Spinal cord (tissue), 10 donors: ENCODE results near the gene UBE3B. TPM values are rescaled to one million over a fixed set of nuclear protein-coding genes. Genes with fewer than 3 reads are reported as not detected.

Source experiments
- DNase-seq, 6 donors: peaks; one replicate each; pipeline versions ENCODE4 v3.0.0 to v3.0.0-alpha.2; 2013 to 2015; ENCODE audit warnings: low spot score in 6 of 6, low read depth in 4 of 6
- H3K27ac ChIP-seq: one replicate; pipeline ENCODE4 v1.5.1; 2013; ENCODE audit warnings: low read depth, low read length, control low read depth
- H3K27me3 ChIP-seq: one replicate; pipeline ENCODE4 v1.6.1; 2013; ENCODE audit warnings: low read length; ENCODE audit not compliant: control insufficient read depth, insufficient read depth
- H3K36me3 ChIP-seq: one replicate; pipeline ENCODE4 v1.6.1; 2013; ENCODE audit warnings: low read length; ENCODE audit not compliant: control insufficient read depth, insufficient read depth
- H3K4me1 ChIP-seq: one replicate; pipeline ENCODE4 v1.6.1; 2013; ENCODE audit warnings: low read length; ENCODE audit not compliant: control insufficient read depth, insufficient read depth
- H3K4me3 ChIP-seq: one replicate; pipeline ENCODE4 v1.5.1; 2013; ENCODE audit warnings: low read depth, low read length, control low read depth
- H3K9me3 ChIP-seq: one replicate; pipeline ENCODE4 v1.6.1; 2013; ENCODE audit warnings: low read length; ENCODE audit not compliant: control insufficient read depth, insufficient read depth
- WGBS: methylation state at CpG from one replicate; pipeline ENCODE4 v1.1.5; 2013; ENCODE audit warnings: missing lambda C conversion rate; ENCODE audit not compliant: insufficient coverage; 5-methylcytosine and 5-hydroxymethylcytosine counted together
- polyA plus RNA-seq, 2 donors: library from polyadenylated mRNA; unstranded; fragments of 120-200 nt; gene quantifications; one replicate each; pipeline ENCODE4 v1.2.1, GENCODE V29; 2013; ENCODE audit not compliant: insufficient read length in 2 of 2
- total RNA-seq, 2 donors: library from RNA; depleted of rRNA in 1 of 2; stranded (reverse); fragments of 120-200 nt in 1 of 2; fragments of >200 nt in 1 of 2; gene quantifications; one replicate each; pipeline versions ENCODE4 v1.2.3 to v1.2.4, GENCODE V29; 2013 to 2014
- donor health status: healthy.

The UBE3B gene
- total and polyA plus RNA-seq, 4 donors: 25.7 to 30.2 (median 26.9) TPM

GRCh38 chr12:109571773-109572505 is 94.5 kb downstream of the UBE3B start:
- Histone ChIP-seq H3K4me3 (no peak overlapping the region), H3K27ac (no peak overlapping the region), H3K4me1 (peaks cover 5% of the 10 kb centered on the region), H3K36me3 (peaks cover 41% of the 10 kb centered on the region), H3K27me3 (no peaks in the 10 kb centered on the region), H3K9me3 (no peaks in the 10 kb centered on the region)
- WGBS: 80% methylated on average over 1 of the region's 5 CpGs
- no peak for DNase-seq

GRCh38 chr12:109572506-109572845 is 95.0 kb downstream of the UBE3B start:
- 100% methylated on average over 2 of the region's 3 CpGs for WGBS
- Histone ChIP-seq H3K27ac (no peak overlapping the region), H3K36me3 (peaks cover 39% of the 10 kb centered on the region)

GRCh38 chr12:109573029-109573913 is 95.8 kb downstream of the UBE3B start, which contains the start of the genes MMAB and MVK:
Gene MMAB (minus strand): TSS chr12:109573504. CDS start chr12:109573480, 24 bp downstream.
Gene MVK (plus strand): TSS chr12:109573794. CDS start chr12:109574823, 1,029 bp downstream.
- peaks cover 38% of the 10 kb centered on the region for H3K36me3 ChIP-seq
- peak within 1 kb of the TSS; percentile 70 for H3K27ac ChIP-seq
- H3K27me3 ChIP-seq: no peaks in the 10 kb centered on the region
- WGBS: under 1% methylated on average over 74 of the region's 74 CpGs
- peak within 1 kb of the TSS; percentile 93 for H3K4me3 ChIP-seq
- H3K4me1 ChIP-seq: peaks cover 5% of the 10 kb centered on the region
- H3K9me3 ChIP-seq: no peaks in the 10 kb centered on the region
- peak; percentile 93 to 100 (median 98) for DNase-seq

More at GRCh38 chr12:109572506-109572845, 95.0 kb downstream of the UBE3B start:
- no peak for DNase-seq
- H3K4me1 ChIP-seq: peaks cover 5% of the 10 kb centered on the region
- no peaks in the 10 kb centered on the region for H3K9me3 ChIP-seq
- no peaks in the 10 kb centered on the region for H3K27me3 ChIP-seq
- H3K4me3 ChIP-seq: peak overlapping the region; percentile 93

GRCh38 chr12:109573914-109574244 is 96.4 kb downstream of the UBE3B start:
- peak overlapping the region; percentile 93 for H3K4me3 ChIP-seq
- H3K27ac ChIP-seq: no peak overlapping the region
- DNase-seq: no peak
- WGBS: 0% methylated on average over 8 of the region's 13 CpGs
- peaks cover 32% of the 10 kb centered on the region for H3K36me3 ChIP-seq
- no peaks in the 10 kb centered on the region for H3K9me3 ChIP-seq
- no peaks in the 10 kb centered on the region for H3K27me3 ChIP-seq
- peaks cover 5% of the 10 kb centered on the region for H3K4me1 ChIP-seq

GRCh38 chr12:109575683-109576082 is 98.2 kb downstream of the UBE3B start:
- peaks cover 39% of the 10 kb centered on the region for H3K36me3 ChIP-seq
- H3K4me3 ChIP-seq: no peak overlapping the region
- DNase-seq: no peak
- H3K9me3 ChIP-seq: no peaks in the 10 kb centered on the region
- WGBS: 92% methylated on average over 2 of the region's 3 CpGs
- H3K27me3 ChIP-seq: no peaks in the 10 kb centered on the region
- H3K27ac ChIP-seq: no peak overlapping the region
- peaks cover 5% of the 10 kb centered on the region for H3K4me1 ChIP-seq

- Histone ChIP-seq H3K27ac (no peak overlapping the region), H3K9me3 (no peaks in the 10 kb centered on the region), H3K27me3 (no peaks in the 10 kb centered on the region), H3K4me1 (peaks cover 5% of the 10 kb centered on the region), H3K4me3 (no peak overlapping the region), H3K36me3 (peaks cover 55% of the 10 kb centered on the region)
- DNase-seq: no peak
- no CpG with 5 or more reads among the region's 1 CpG for WGBS
These were observed 99.9 kb downstream of the UBE3B start for GRCh38 chr12:109577311-109577710.

- no peaks in the 10 kb centered on the region for H3K9me3 ChIP-seq
- no peak overlapping the region for H3K4me3 ChIP-seq
- no peak for DNase-seq
- H3K27ac ChIP-seq: no peak overlapping the region
- WGBS: 87% methylated on average over 8 of the region's 8 CpGs
- H3K4me1 ChIP-seq: no peaks in the 10 kb centered on the region
- peaks cover 59% of the 10 kb centered on the region for H3K36me3 ChIP-seq
- no peaks in the 10 kb centered on the region for H3K27me3 ChIP-seq
These were observed 101.0 kb downstream of the UBE3B start for GRCh38 chr12:109578330-109578927.

- Histone ChIP-seq H3K27ac (no peak overlapping the region), H3K4me1 (no peaks in the 10 kb centered on the region), H3K4me3 (no peak overlapping the region), H3K36me3 (peaks cover 64% of the 10 kb centered on the region), H3K27me3 (no peaks in the 10 kb centered on the region), H3K9me3 (no peaks in the 10 kb centered on the region)
- 94% methylated on average over 6 of the region's 7 CpGs for WGBS
- DNase-seq: no peak
These were observed 102.2 kb downstream of the UBE3B start for GRCh38 chr12:109579639-109580038.

- H3K27ac ChIP-seq: no peak overlapping the region
These were observed 102.8 kb downstream of the UBE3B start for GRCh38 chr12:109580272-109580671.

More at GRCh38 chr12:109580272-109580671, 102.8 kb downstream of the UBE3B start:
- 82% methylated on average over 6 of the region's 8 CpGs for WGBS
- Histone ChIP-seq H3K4me3 (no peak overlapping the region), H3K36me3 (peaks cover 70% of the 10 kb centered on the region), H3K4me1 (no peaks in the 10 kb centered on the region), H3K27me3 (no peaks in the 10 kb centered on the region), H3K9me3 (no peaks in the 10 kb centered on the region)
- DNase-seq: no peak
